Mesenchymal stem cell (in vitro differentiated cells and primary cell): ENCODE results near the gene PQBP1.
A peak's percentile ranks its signal among the peaks of the same experiment; 100 is the strongest.

Experiments used
- DNase-seq: peaks from one replicate; pipeline ENCODE4 v3.0.0-alpha.2; 2013
- H2AFZ ChIP-seq: one replicate; pipeline ENCODE4 v1.6.1; 2013; ENCODE audit warnings: low read depth, mild to moderate bottlenecking, control low read depth, inconsistent platforms, low read length, moderate library complexity
- H2AK5ac ChIP-seq: 2 replicates; pipeline ENCODE4 v1.6.1; 2013; ENCODE audit warnings: low read length, moderate library complexity, mild to moderate bottlenecking, inconsistent platforms; ENCODE audit not compliant: severe bottlenecking
- H2BK120ac ChIP-seq: one replicate; pipeline ENCODE4 v1.6.1; 2013; ENCODE audit warnings: low read depth, mild to moderate bottlenecking, inconsistent platforms, low read length, moderate library complexity
- H2BK12ac ChIP-seq, 2 experiments: one replicate each; pipeline ENCODE4 v1.6.1; 2013; ENCODE audit warnings: inconsistent platforms in 2 of 2, low read length in 2 of 2, mild to moderate bottlenecking in 2 of 2, moderate library complexity in 2 of 2, control low read depth in 1 of 2
- H2BK15ac ChIP-seq: one replicate; pipeline ENCODE4 v1.6.1; 2013; ENCODE audit warnings: mild to moderate bottlenecking, low read depth, inconsistent platforms; ENCODE audit not compliant: poor library complexity, severe bottlenecking
- H2BK5ac ChIP-seq: 2 replicates; pipeline ENCODE4 v1.6.1; 2013; ENCODE audit warnings: low read depth, mild to moderate bottlenecking, low read length, control low read depth, inconsistent platforms; ENCODE audit not compliant: poor library complexity, severe bottlenecking
- H3K14ac ChIP-seq, 2 experiments: one replicate each; pipeline ENCODE4 v1.6.1; 2013; ENCODE audit warnings: inconsistent platforms in 2 of 2, low read length in 2 of 2, control low read depth in 1 of 2, mild to moderate bottlenecking in 1 of 2, moderate library complexity in 1 of 2
- H3K18ac ChIP-seq, 2 experiments: one replicate each; pipeline ENCODE4 v1.6.1; 2013; ENCODE audit warnings: inconsistent platforms in 2 of 2, low read length in 2 of 2, control low read depth in 1 of 2, low read depth in 1 of 2, mild to moderate bottlenecking in 1 of 2
- H3K23ac ChIP-seq, 2 experiments: one replicate each; pipeline ENCODE4 v1.6.1; 2013; ENCODE audit warnings: inconsistent platforms in 2 of 2, low read length in 2 of 2, mild to moderate bottlenecking in 2 of 2, moderate library complexity in 2 of 2, control low read depth in 1 of 2
- H3K27ac ChIP-seq: 2 replicates; pipeline ENCODE4 v1.5.1; 2013; ENCODE audit warnings: mild to moderate bottlenecking, moderate library complexity, low read length, control low read depth, inconsistent platforms; ENCODE audit not compliant: poor library complexity, severe bottlenecking
- H3K27me3 ChIP-seq, 2 experiments: 2 replicates each; pipeline versions ENCODE4 v1.6.1 to v1.7.0; 2013; ENCODE audit warnings: low read length in 2 of 2, mild to moderate bottlenecking in 2 of 2, moderate library complexity in 2 of 2, control low read depth in 1 of 2, inconsistent platforms in 1 of 2; ENCODE audit not compliant: control insufficient read depth in 1 of 2, insufficient read depth in 1 of 2
- H3K36me3 ChIP-seq, 2 experiments: 2 replicates each; pipeline versions ENCODE4 v1.6.1 to v1.7.0; 2013; ENCODE audit warnings: low read length in 2 of 2, control low read depth in 1 of 2, inconsistent platforms in 1 of 2, low read depth in 1 of 2, mild to moderate bottlenecking in 1 of 2; ENCODE audit not compliant: insufficient read depth in 2 of 2, control insufficient read depth in 1 of 2
- H3K4ac ChIP-seq, 2 experiments: one replicate each; pipeline ENCODE4 v1.6.1; 2013; ENCODE audit warnings: inconsistent platforms in 2 of 2, low read length in 2 of 2, mild to moderate bottlenecking in 2 of 2, moderate library complexity in 2 of 2, control low read depth in 1 of 2, low read depth in 1 of 2
- H3K4me1 ChIP-seq: 2 replicates; pipeline ENCODE4 v1.6.1; 2013; ENCODE audit warnings: low read depth, low read length, control low read depth; ENCODE audit not compliant: control insufficient read depth, insufficient read depth
- H3K4me2 ChIP-seq: 2 replicates; pipeline ENCODE4 v1.6.1; 2013; ENCODE audit warnings: low read length, mild to moderate bottlenecking, inconsistent platforms; ENCODE audit not compliant: poor library complexity, severe bottlenecking
- H3K4me3 ChIP-seq, 2 experiments: 2 replicates each; pipeline versions ENCODE4 v1.5.1 to v1.7.0; 2013; ENCODE audit warnings: low read length in 2 of 2, mild to moderate bottlenecking in 2 of 2, control low read depth in 1 of 2, low read depth in 1 of 2; ENCODE audit not compliant: insufficient read depth in 1 of 2
- H3K79me1 ChIP-seq: replicated peaks from 2 replicates; pipeline ENCODE4 v1.6.1; 2013; ENCODE audit warnings: mild to moderate bottlenecking, control low read depth, low read length, inconsistent platforms; ENCODE audit not compliant: poor library complexity, severe bottlenecking
- H3K9ac ChIP-seq: 2 replicates; pipeline ENCODE4 v1.7.0; 2013; ENCODE audit warnings: mild to moderate bottlenecking, low read length, moderate library complexity
- H3K9me3 ChIP-seq: 2 replicates; pipeline ENCODE4 v1.7.0; 2013; ENCODE audit warnings: mild to moderate bottlenecking, low read length; ENCODE audit not compliant: control insufficient read depth
- H4K8ac ChIP-seq: one replicate; pipeline ENCODE4 v1.6.1; 2013; ENCODE audit warnings: inconsistent platforms, mild to moderate bottlenecking, low read length, moderate library complexity
- H4K91ac ChIP-seq: one replicate; pipeline ENCODE4 v1.6.1; 2013; ENCODE audit warnings: mild to moderate bottlenecking, low read length, inconsistent platforms
- WGBS: methylation state at CpG from one replicate; pipeline ENCODE4 v1.1.7; 2013; ENCODE audit warnings: mixed read lengths; 5-methylcytosine and 5-hydroxymethylcytosine counted together

PQBP1 gene

DNA sequence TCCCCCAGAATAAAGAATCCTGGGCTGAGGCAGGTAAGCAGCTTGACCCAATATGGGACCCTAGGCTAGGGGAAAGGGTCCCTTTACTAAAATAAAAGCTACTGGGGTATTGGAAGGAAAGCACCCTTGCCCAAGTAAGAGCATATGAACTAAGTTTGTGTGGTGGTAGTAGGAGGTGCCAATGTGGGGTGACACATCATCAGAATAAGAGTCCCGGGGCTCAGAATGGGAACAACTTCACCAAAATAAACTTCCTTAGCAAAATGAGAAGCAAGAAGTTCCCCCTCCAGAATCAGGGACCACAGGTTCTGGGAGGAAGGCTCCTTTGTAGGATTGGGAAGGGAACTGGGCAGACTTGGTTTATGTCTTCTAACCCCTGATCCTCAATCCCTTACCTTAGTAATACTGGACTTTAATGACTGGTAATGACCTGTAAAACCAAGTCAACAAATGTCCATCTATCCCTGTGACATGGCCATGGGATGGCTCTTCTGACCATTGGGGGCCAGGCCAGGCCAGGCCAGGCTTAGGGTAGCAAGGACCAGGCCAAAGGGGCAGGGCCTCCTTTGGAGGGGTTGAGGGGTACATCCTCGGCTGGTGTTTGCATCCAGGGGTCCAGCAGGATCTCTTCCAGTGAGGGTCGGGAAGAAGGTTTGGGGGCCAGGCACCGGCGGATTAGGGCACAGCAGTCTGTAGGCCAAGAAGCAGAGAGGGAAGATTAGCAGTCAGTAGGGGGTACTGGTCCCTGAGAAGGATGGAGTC is 16.1 kb downstream of the PQBP1 start:
- no peak overlapping the region for H2AFZ ChIP-seq
- 95% methylated on average over 2 of the region's 5 CpGs for WGBS

GRCh38 chrX:48914593-48915493 is 17.1 kb downstream of the PQBP1 start:
- no peak overlapping the region for H4K91ac ChIP-seq
- H2BK15ac ChIP-seq, result no peak overlapping the region
- no peak overlapping the region for H3K18ac ChIP-seq
- H3K36me3 ChIP-seq, result peaks cover 8 to 20% of the 10 kb centered on the region in 2 experiments
- H3K4me1 ChIP-seq, result peaks cover 14% of the 10 kb centered on the region
- no peak overlapping the region for H3K4me3 ChIP-seq
- no peak overlapping the region for H2AK5ac ChIP-seq
- no peak overlapping the region for H3K14ac ChIP-seq
- H2BK5ac ChIP-seq, result no peak overlapping the region
- WGBS, result 98% methylated on average over 11 of the region's 13 CpGs
- H3K9ac ChIP-seq, result no peak overlapping the region
- no peak overlapping the region for H3K4ac ChIP-seq
- no peak overlapping the region for H3K4me2 ChIP-seq
- no peak overlapping the region for H2AFZ ChIP-seq
- H3K9me3 ChIP-seq, result peaks cover 3% of the 10 kb centered on the region
- H4K8ac ChIP-seq, result no peak overlapping the region
- H3K27ac ChIP-seq, result no peak overlapping the region
- H2BK120ac ChIP-seq, result no peak overlapping the region
- no peak for DNase-seq
- peaks cover 0 to 3% of the 10 kb centered on the region in 2 experiments for H3K27me3 ChIP-seq
- H2BK12ac ChIP-seq, result no peak overlapping the region
- H3K79me1 ChIP-seq, result peaks cover 16% of the 10 kb centered on the region
- no peak overlapping the region for H3K23ac ChIP-seq

More for the DNA sequence above, 16.1 kb downstream of the PQBP1 start:
- Histone ChIP-seq H3K9ac (no peak overlapping the region), H3K36me3 (peaks cover 14 to 24% of the 10 kb centered on the region in 2 experiments), H3K4me3 (no peak overlapping the region), H2BK120ac (no peak overlapping the region), H3K27ac (no peak overlapping the region), H2BK15ac (no peak overlapping the region), H3K27me3 (peaks cover 0 to 3% of the 10 kb centered on the region in 2 experiments), H3K23ac (no peak overlapping the region), H4K8ac (no peak overlapping the region), H2BK5ac (no peak overlapping the region), H3K4ac (no peak overlapping the region), H3K14ac (no peak overlapping the region), H4K91ac (no peak overlapping the region), H2AK5ac (no peak overlapping the region), H3K79me1 (peaks cover 18% of the 10 kb centered on the region), H2BK12ac (no peak overlapping the region), H3K9me3 (peaks cover 3% of the 10 kb centered on the region), H3K18ac (no peak overlapping the region), H3K4me1 (peaks cover 16% of the 10 kb centered on the region), H3K4me2 (no peak overlapping the region)
- no peak for DNase-seq

- peaks cover 17 to 27% of the 10 kb centered on the region in 2 experiments for H3K36me3 ChIP-seq
- 9% methylated on average over 23 of the region's 27 CpGs for WGBS
- H2BK12ac ChIP-seq, result no peak overlapping the region
- H3K9ac ChIP-seq, result no peak overlapping the region
- H2BK120ac ChIP-seq, result no peak overlapping the region
- H3K4me1 ChIP-seq, result peaks cover 13% of the 10 kb centered on the region
- no peak overlapping the region for H2AK5ac ChIP-seq
- no peak overlapping the region for H2BK5ac ChIP-seq
- H3K14ac ChIP-seq, result no peak overlapping the region
- H3K4ac ChIP-seq, result peak overlapping the region in 1 of 2 experiments; percentile 6
- H3K4me2 ChIP-seq, result peak overlapping the region; percentile 78
- no peak overlapping the region for H3K23ac ChIP-seq
- no peak overlapping the region for H4K91ac ChIP-seq
- H4K8ac ChIP-seq, result no peak overlapping the region
- no peaks in the 10 kb centered on the region for H3K9me3 ChIP-seq
- no peak overlapping the region for H2AFZ ChIP-seq
- peaks cover 0 to 3% of the 10 kb centered on the region in 2 experiments for H3K27me3 ChIP-seq
- peaks cover 17% of the 10 kb centered on the region for H3K79me1 ChIP-seq
- H2BK15ac ChIP-seq, result no peak overlapping the region
- DNase-seq, result peak; percentile 92
- peak overlapping the region; percentile 46 to 49 for H3K4me3 ChIP-seq
- H3K27ac ChIP-seq, result peak overlapping the region; percentile 26
- H3K18ac ChIP-seq, result peak overlapping the region in 1 of 2 experiments; percentile 12
Measured at GRCh38 chrX:48917139-48918001, 19.6 kb downstream of the PQBP1 start.
